Measurements from ENCODE around the gene CSAD. TPM values are rescaled to one million over a fixed set of nuclear protein-coding genes. Genes with fewer than 3 reads are reported as not detected.
A peak's percentile ranks its signal among the peaks of the same experiment; 100 is the strongest.

Gene CSAD
- total and polyA plus RNA-seq, 11 donors = 4.3 to 26.5 (median 8.2) TPM

- no peak for DNase-seq
- intact Hi-C loops (cut with DNase I) = loop anchor here in 4 of 10 donors (2.0 to 5.0 kb wide), 4 partner anchors 33 to 127 kb away; no protein-coding TSS in a partner anchor
- Histone ChIP-seq H3K9me3 (no peaks in the 10 kb centered on the region), H3K4me1 (peaks cover 0 to 8% (median 2%) of the 10 kb centered on the region in 12 donors), H3K27ac (no peak overlapping the region), H3K27me3 (no peaks in the 10 kb centered on the region), H3K4me3 (no peak overlapping the region), H3K36me3 (peaks cover 0 to 54% (median 27%) of the 10 kb centered on the region in 9 donors)
- no peak for TF ChIP-seq POLR2A (IDR thresholded peaks at IDR 0.05)
- no peak for TF ChIP-seq CTCF (IDR thresholded peaks at IDR 0.05)
- ATAC-seq = no peak
- 89 to 97% (median 92%) methylated on average over 10 to 14 of the region's 14 CpGs for WGBS, 4 donors
Measured at GRCh38 chr12:53191885-53192530, 11.3 kb upstream of the CSAD start.

GRCh38 chr12:53191096-53191884 is 10.6 kb upstream of the CSAD start:
- intact Hi-C loops (cut with DNase I) = loop anchor here in 4 of 10 donors (2.0 to 5.0 kb wide), 4 partner anchors 32 to 126 kb away; no protein-coding TSS in a partner anchor
- DNase-seq (no peak), ATAC-seq (no peak)
- 77 to 87% (median 82%) methylated on average over 11 of the region's 11 CpGs for WGBS, 4 donors
- H3K4me1 ChIP-seq = peaks cover 0 to 8% (median 2%) of the 10 kb centered on the region in 12 donors
- H3K36me3 ChIP-seq = peaks cover 0 to 62% (median 34%) of the 10 kb centered on the region in 9 donors
- H3K27ac ChIP-seq = no peak overlapping the region
- H3K4me3 ChIP-seq = no peak overlapping the region
- TF ChIP-seq POLR2A (IDR thresholded peaks at IDR 0.05) (no peak), CTCF (IDR thresholded peaks at IDR 0.05) (no peak)
- no peaks in the 10 kb centered on the region for H3K9me3 ChIP-seq
- no peaks in the 10 kb centered on the region for H3K27me3 ChIP-seq

- Histone ChIP-seq H3K27ac (peak overlapping the region in 3 of 12 donors; percentile 8 to 64 (median 14)), H3K9me3 (no peaks in the 10 kb centered on the region), H3K27me3 (no peaks in the 10 kb centered on the region), H3K36me3 (peaks cover 0 to 72% (median 45%) of the 10 kb centered on the region in 9 donors), H3K4me1 (peaks cover 0 to 8% (median 3%) of the 10 kb centered on the region in 12 donors), H3K4me3 (no peak overlapping the region)
- no peak for TF ChIP-seq POLR2A (IDR thresholded peaks at IDR 0.05)
- TF ChIP-seq CTCF (IDR thresholded peaks at IDR 0.05) = peak; percentile 54 to 81 (median 63)
- intact Hi-C loops (cut with DNase I) = loop anchor here in 4 of 10 donors (2.0 to 5.0 kb wide), 4 partner anchors 31 to 125 kb away; no protein-coding TSS in a partner anchor
- 33 to 41% (median 35%) methylated on average over 13 to 14 of the region's 14 CpGs for WGBS, 4 donors
- DNase-seq = peak in 3 of 5 donors; percentile 64 to 76 (median 66)
- ATAC-seq = peak; percentile 52 to 83 (median 76)
Measured at GRCh38 chr12:53190108-53190729, 9.5 kb upstream of the CSAD start.
